PC-3 (cell line): ENCODE results near the gene ETS1. TPM values are rescaled to one million over a fixed set of nuclear protein-coding genes. Genes with fewer than 3 reads are reported as not detected.

ENCODE experiments used
- ATAC-seq: fragments of 200-7000 bp; cut with Tn5 transposase; 2 replicates; pipeline ENCODE4 v1.9.1; 2020; ENCODE audit warnings: mild to moderate bottlenecking, moderate library complexity
- BruUV-seq: library from RNA; stranded (reverse); fragments of 400-500 nt; replicated peaks from 2 replicates; lab custom pipeline; 2021; lab: Mats Ljungman, UMichigan
- CTCF ChIA-PET: fragments of 300-600 bp; sonication (Branson Sonifier 250); formaldehyde crosslinking; loops from one replicate; lab custom pipeline; 2022; ENCODE audit warnings: antibody characterized with exemption; lab: Charles Lee
- POLR2A ChIA-PET: fragments of 300-600 bp; sonication (Branson Sonifier 250); formaldehyde crosslinking; loops from one replicate; lab custom pipeline; 2022; ENCODE audit warnings: antibody characterized with exemption; ENCODE audit not compliant: unreplicated experiment; lab: Charles Lee
- DNase-seq: peaks from one replicate; pipeline ENCODE4 v3.0.0-alpha.2; 2015
- H2AFZ ChIP-seq: fragments of 300-600 bp; sonication (generic); 2 replicates; pipeline ENCODE4 v1.6.0; 2016; ENCODE audit warnings: antibody characterized with exemption, low read length
- H3F3A ChIP-seq: fragments of 300-600 bp; sonication (generic); one replicate; pipeline ENCODE4 v1.6.0; 2017; ENCODE audit warnings: antibody characterized with exemption, low read length, control low read depth, mild to moderate bottlenecking; ENCODE audit not compliant: unreplicated experiment
- H3K27ac ChIP-seq: fragments of 300-600 bp; sonication (generic); 2 replicates; pipeline ENCODE4 v1.5.1; 2016; ENCODE audit warnings: mild to moderate bottlenecking, low read length
- H3K27me3 ChIP-seq: fragments of 300-600 bp; sonication (generic); 2 replicates; pipeline ENCODE4 v1.6.1; 2016; ENCODE audit warnings: low read length, mixed read lengths
- H3K36me3 ChIP-seq: fragments of 300-600 bp; sonication (generic); 2 replicates; pipeline ENCODE4 v1.6.1; 2016; ENCODE audit warnings: low read depth, mixed run types, low read length, mixed read lengths
- H3K4me1 ChIP-seq: fragments of 300-600 bp; sonication (generic); 2 replicates; pipeline ENCODE4 v1.5.1; 2016; ENCODE audit warnings: low read length; ENCODE audit not compliant: insufficient read depth
- H3K4me2 ChIP-seq: fragments of 300-600 bp; sonication (generic); 2 replicates; pipeline ENCODE4 v1.6.0; 2016; ENCODE audit warnings: low read length
- H3K4me3 ChIP-seq: fragments of 300-600 bp; sonication (generic); 2 replicates; pipeline ENCODE4 v1.5.1; 2016; ENCODE audit warnings: mild to moderate bottlenecking, low read length, mixed read lengths
- H3K79me2 ChIP-seq: fragments of 300-600 bp; sonication (generic); 2 replicates; pipeline ENCODE4 v1.6.1; 2017; ENCODE audit warnings: low read length, mixed read lengths
- H3K9ac ChIP-seq: fragments of 300-600 bp; sonication (generic); 2 replicates; pipeline ENCODE4 v1.6.0; 2016; ENCODE audit warnings: mild to moderate bottlenecking, low read length
- H3K9me2 ChIP-seq: fragments of 300-600 bp; sonication (generic); replicated peaks from 2 replicates; pipeline ENCODE4 v1.6.1; 2016; ENCODE audit warnings: mixed run types, low read length, mixed read lengths
- H3K9me3 ChIP-seq: fragments of 300-600 bp; sonication (generic); 2 replicates; pipeline ENCODE4 v1.6.1; 2016; ENCODE audit warnings: low read length, mixed read lengths
- H4K20me1 ChIP-seq: fragments of 300-600 bp; sonication (generic); 2 replicates; pipeline ENCODE4 v1.6.1; 2016; ENCODE audit warnings: low read length, mixed read lengths
- CTCF ChIP-seq: fragments of 300-600 bp; sonication (generic); conservative IDR thresholded peaks from 2 replicates; pipeline ENCODE4 v1.5.1; 2017; ENCODE audit warnings: antibody characterized with exemption, low read depth, mild to moderate bottlenecking, low read length
- EZH2 ChIP-seq: fragments of 300-600 bp; sonication (generic); IDR thresholded peaks from one replicate; pipeline ENCODE4 v1.6.1; 2017; ENCODE audit warnings: antibody characterized with exemption, mild to moderate bottlenecking, low read length; ENCODE audit not compliant: unreplicated experiment
- EZH2phosphoT487 ChIP-seq: fragments of 300-600 bp; sonication (generic); IDR thresholded peaks from 2 replicates; pipeline ENCODE4 v1.6.1; 2018; ENCODE audit warnings: mild to moderate bottlenecking, antibody characterized with exemption, low read length, borderline replicate concordance
- intact Hi-C: fragments of 100-400 bp; cut with micrococcal nuclease; formaldehyde crosslinking; loops from 2 replicates; pipeline ENCODE4 v1.9.0; 2023
- total RNA-seq: library from RNA; depleted of rRNA; stranded (reverse); fragments of >200 nt; gene quantifications from 2 replicates; pipeline ENCODE4 v1.2.3, GENCODE V29; 2014

Gene ETS1
- total RNA-seq, 1 experiment from 2014 or later = 52.0 TPM

DNA sequence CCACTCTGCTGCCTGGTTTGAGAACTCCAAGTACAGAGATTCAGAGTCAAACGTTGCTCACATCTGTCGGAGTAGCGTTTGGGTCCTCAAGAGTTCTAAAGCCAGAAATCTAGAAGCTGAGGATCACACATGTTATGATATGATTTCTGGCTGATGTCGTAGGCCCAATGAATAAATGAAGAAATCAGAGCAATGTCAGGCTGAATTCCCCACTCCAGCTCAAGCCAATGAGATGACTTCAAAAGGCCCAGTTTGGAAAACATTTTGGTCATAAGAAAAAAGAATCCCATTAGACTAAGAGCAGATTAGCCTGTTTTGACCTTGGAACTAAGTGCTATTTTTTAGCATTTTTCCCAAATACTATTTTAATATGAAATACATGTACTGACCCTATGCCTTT is 106.7 kb downstream of the ETS1 start:
- ChIA-PET CTCF (no interaction called here), POLR2A (no interaction called here)
- Histone ChIP-seq H3F3A (no peaks in the 10 kb centered on the region), H3K36me3 (peaks cover 88% of the 10 kb centered on the region), H3K79me2 (peaks cover 43% of the 10 kb centered on the region), H3K27ac (no peak overlapping the region), H3K9ac (no peak overlapping the region), H3K4me3 (no peak overlapping the region), H3K27me3 (no peaks in the 10 kb centered on the region), H3K4me2 (no peak overlapping the region), H4K20me1 (no peaks in the 10 kb centered on the region), H3K4me1 (no peaks in the 10 kb centered on the region), H3K9me2 (no peaks in the 10 kb centered on the region), H3K9me3 (no peaks in the 10 kb centered on the region), H2AFZ (no peak overlapping the region)
- ATAC-seq = no peak
- intact Hi-C loops = loop anchor here (5.0 kb wide), 1 partner anchor 37 kb away; no protein-coding TSS in a partner anchor
- no TSS peak for BruUV-seq
- TF ChIP-seq CTCF = no peak
- TF ChIP-seq EZH2phosphoT487 = no peak
- no peak for TF ChIP-seq EZH2
- DNase-seq = no peak

GRCh38 chr11:128480066-128480465 is 107.3 kb downstream of the ETS1 start:
- Histone ChIP-seq H3K9me3 (no peaks in the 10 kb centered on the region), H2AFZ (no peak overlapping the region), H3K9ac (no peak overlapping the region), H3K4me3 (no peak overlapping the region), H3K9me2 (no peaks in the 10 kb centered on the region), H3K4me1 (no peaks in the 10 kb centered on the region), H3K27ac (no peak overlapping the region), H3K4me2 (no peak overlapping the region), H3K79me2 (peaks cover 43% of the 10 kb centered on the region), H4K20me1 (no peaks in the 10 kb centered on the region), H3F3A (no peaks in the 10 kb centered on the region), H3K36me3 (peaks cover 84% of the 10 kb centered on the region), H3K27me3 (no peaks in the 10 kb centered on the region)
- no peak for ATAC-seq
- POLR2A ChIA-PET = no interaction called here
- no TSS peak for BruUV-seq
- no peak for DNase-seq
- TF ChIP-seq EZH2phosphoT487 (no peak), EZH2 (no peak), CTCF (no peak)
- intact Hi-C loops = loop anchor here (5.0 kb wide), 1 partner anchor 37 kb away; no protein-coding TSS in a partner anchor
- CTCF ChIA-PET = no interaction called here

DNA sequence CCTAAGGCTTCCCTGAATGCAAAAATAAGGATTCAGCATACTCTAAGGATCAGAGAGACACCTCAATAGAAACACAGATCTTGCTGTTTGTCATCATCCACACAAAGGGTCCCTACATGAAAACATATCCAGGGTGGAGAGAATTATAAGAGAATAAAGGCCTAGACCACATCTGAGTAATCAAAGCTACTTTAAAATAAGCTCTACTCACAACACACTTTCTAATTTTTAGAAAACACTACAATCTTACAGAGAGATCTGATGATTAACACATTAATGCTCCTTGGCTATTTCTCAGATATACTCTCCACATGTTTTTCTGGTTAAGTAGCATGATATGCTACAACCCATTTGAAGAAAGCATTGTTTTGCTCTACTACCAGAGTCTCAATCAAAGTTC is 108.2 kb downstream of the ETS1 start:
- Histone ChIP-seq H3K36me3 (peaks cover 83% of the 10 kb centered on the region), H3K79me2 (peaks cover 44% of the 10 kb centered on the region), H3K9ac (no peak overlapping the region), H3K27ac (no peak overlapping the region), H3F3A (no peaks in the 10 kb centered on the region), H4K20me1 (no peaks in the 10 kb centered on the region), H3K27me3 (no peaks in the 10 kb centered on the region), H3K9me2 (no peaks in the 10 kb centered on the region), H3K4me1 (no peaks in the 10 kb centered on the region), H3K4me3 (no peak overlapping the region), H2AFZ (no peak overlapping the region), H3K9me3 (no peaks in the 10 kb centered on the region), H3K4me2 (no peak overlapping the region)
- ChIA-PET POLR2A (no interaction called here), CTCF (no interaction called here)
- BruUV-seq = no TSS peak
- DNase-seq = no peak
- TF ChIP-seq CTCF = no peak
- TF ChIP-seq EZH2phosphoT487 = no peak
- TF ChIP-seq EZH2 = no peak
- intact Hi-C loops = no loop called here
- no peak for ATAC-seq
